Prostate gland (tissue), 2 donors: ENCODE data around the gene ANKRD49. TPM values are rescaled to one million over a fixed set of nuclear protein-coding genes. Genes with fewer than 3 reads are reported as not detected.

Experiments
- DNase-seq: peaks from one replicate; pipeline ENCODE4 v3.0.0-alpha.2; 2019; ENCODE audit warnings: low spot score
- H3K27ac ChIP-seq, 2 donors: fragments of 200-600 bp; sonication (generic); 2 replicates each; pipeline ENCODE4 v1.5.1; 2017 to 2019
- H3K27me3 ChIP-seq: fragments of 200-600 bp; sonication (generic); replicated peaks from 2 replicates; pipeline ENCODE4 v1.5.1; 2019; ENCODE audit not compliant: insufficient read depth
- H3K36me3 ChIP-seq, 2 donors: fragments of 200-600 bp; sonication (generic); 1 replicate in 1 of 2; 2 replicates in 1 of 2; pipeline versions ENCODE4 v1.5.1 to v1.8.1; 2017 to 2019
- H3K4me1 ChIP-seq: fragments of 200-600 bp; sonication (generic); replicated peaks from 2 replicates; pipeline ENCODE4 v1.5.1; 2019
- H3K4me3 ChIP-seq, 2 donors: fragments of 200-600 bp; sonication (generic); 2 replicates each; pipeline ENCODE4 v1.5.1; 2017 to 2019
- H3K9me3 ChIP-seq: fragments of 200-600 bp; sonication (generic); 2 replicates; pipeline ENCODE4 v1.5.1; 2017
- CTCF ChIP-seq, 4 experiments: fragments of 200-600 bp in 2 of 4; fragments of 450-650 bp in 2 of 4; sonication (generic) in 2 of 4; IDR thresholded peaks; 1 replicate in 3 of 4; 2 replicates in 1 of 4; pipeline ENCODE4 v1.5.1; 2016 to 2019; ENCODE audit warnings: antibody characterized with exemption in 4 of 4, mild to moderate bottlenecking in 2 of 4, moderate library complexity in 2 of 4
- POLR2A ChIP-seq: fragments of 450-650 bp; IDR thresholded peaks from one replicate; pipeline ENCODE4 v1.6.1; 2016; ENCODE audit warnings: antibody characterized with exemption, mild to moderate bottlenecking
- POLR2AphosphoS5 ChIP-seq: sonication (generic); formaldehyde crosslinking; IDR thresholded peaks from one replicate; pipeline ENCODE4 v1.6.1; 2017; ENCODE audit warnings: antibody characterized with exemption
- WGBS: methylation state at CpG from one replicate; pipeline ENCODE4 v1.1.5; 2018; 5-methylcytosine and 5-hydroxymethylcytosine counted together
- intact Hi-C: fragments of 100-400 bp; cut with DNase I; formaldehyde crosslinking; loops from one replicate; pipeline ENCODE4 v1.14.2; 2022
- total RNA-seq, 2 donors: library from RNA; depleted of rRNA; stranded (reverse); fragments of >200 nt; gene quantifications; one replicate each; pipeline ENCODE4 v1.1.0, GENCODE V29; 2016

The ANKRD49 gene
- total RNA-seq, 2 donors from 2014 or later, result 11.6 to 15.6 TPM

GRCh38 chr11:94537031-94537600 is 43.3 kb downstream of the ANKRD49 start:
- H3K27ac ChIP-seq, result no peak overlapping the region
- no peaks in the 10 kb centered on the region for H3K27me3 ChIP-seq
- H3K9me3 ChIP-seq, result no peaks in the 10 kb centered on the region
- no peaks in the 10 kb centered on the region for H3K36me3 ChIP-seq
- DNase-seq, result no peak
- H3K4me1 ChIP-seq, result no peaks in the 10 kb centered on the region
- no peak overlapping the region for H3K4me3 ChIP-seq
- intact Hi-C loops, result no loop called here
- no peak for TF ChIP-seq POLR2A
- no peak for TF ChIP-seq CTCF (IDR thresholded peaks at IDR 0.05)
- TF ChIP-seq POLR2AphosphoS5, result no peak
- 37% methylated on average over 3 of the region's 3 CpGs for WGBS

- Histone ChIP-seq H3K4me1 (no peaks in the 10 kb centered on the region), H3K4me3 (no peak overlapping the region), H3K27ac (no peak overlapping the region), H3K27me3 (no peaks in the 10 kb centered on the region), H3K9me3 (no peaks in the 10 kb centered on the region), H3K36me3 (no peaks in the 10 kb centered on the region)
- intact Hi-C loops, result no loop called here
- DNase-seq, result no peak
- WGBS, result 61% methylated on average over 1 of the region's 1 CpG
- TF ChIP-seq POLR2AphosphoS5, result no peak
- TF ChIP-seq POLR2A, result no peak
Measured at GRCh38 chr11:94539420-94539819, 45.6 kb downstream of the ANKRD49 start.

GRCh38 chr11:94543695-94544645 is 50.2 kb downstream of the ANKRD49 start, which contains the start of gene FUT4:
FUT4 (plus strand) TSS chr11:94543921; CDS start chr11:94544134, 213 bp downstream.
- intact Hi-C loops, result loop anchor here (10.0 kb wide), 1 partner anchor 221 kb away; the partner anchor contains the start of gene AMOTL1
- no peaks in the 10 kb centered on the region for H3K9me3 ChIP-seq
- WGBS, result under 1% methylated on average over 100 of the region's 109 CpGs
- peak; percentile 40 for TF ChIP-seq POLR2A
- TF ChIP-seq POLR2AphosphoS5, result peak; percentile 45
- TF ChIP-seq CTCF (IDR thresholded peaks at IDR 0.05), result peak in 1 of 4 experiments; percentile 12
- peak within 1 kb of the TSS; percentile 58 to 63 for H3K4me3 ChIP-seq
- H3K36me3 ChIP-seq, result no peaks in the 10 kb centered on the region
- H3K27me3 ChIP-seq, result no peaks in the 10 kb centered on the region
- no peaks in the 10 kb centered on the region for H3K4me1 ChIP-seq
- peak; percentile 88 for DNase-seq
- peak within 1 kb of the TSS; percentile 94 to 96 for H3K27ac ChIP-seq

GRCh38 chr11:94544646-94545263 is 51.0 kb downstream of the ANKRD49 start:
- no peaks in the 10 kb centered on the region for H3K9me3 ChIP-seq
- H3K27ac ChIP-seq, result peak overlapping the region; percentile 94 to 96
- intact Hi-C loops, result loop anchor here (10.0 kb wide), 1 partner anchor 220 kb away; the partner anchor contains the start of gene AMOTL1
- peak overlapping the region; percentile 58 to 63 for H3K4me3 ChIP-seq
- 17% methylated on average over 50 of the region's 59 CpGs for WGBS
- no peaks in the 10 kb centered on the region for H3K36me3 ChIP-seq
- TF ChIP-seq POLR2A, result no peak
- TF ChIP-seq CTCF (IDR thresholded peaks at IDR 0.05), result no peak
- no peak for TF ChIP-seq POLR2AphosphoS5
- no peaks in the 10 kb centered on the region for H3K4me1 ChIP-seq
- DNase-seq, result peak; percentile 7
- H3K27me3 ChIP-seq, result no peaks in the 10 kb centered on the region
